Skin epidermis (tissue), 12 donors: ENCODE data around the gene FAIM2.
A peak's percentile ranks its signal among the peaks of the same experiment; 100 is the strongest.

Experiments
- H3K27ac ChIP-seq, 21 experiments: fragments of 200-600 bp; sonication (generic) in 11 of 21; one replicate each; pipeline ENCODE4 v1.5.0; 2020; ENCODE audit warnings: mild to moderate bottlenecking in 3 of 21, inconsistent platforms in 2 of 21, moderate library complexity in 2 of 21
- H3K4me3 ChIP-seq, 7 experiments: fragments of 200-600 bp; sonication (generic) in 2 of 7; one replicate each; pipeline ENCODE4 v1.5.0; 2020; ENCODE audit warnings: inconsistent platforms in 2 of 7, mild to moderate bottlenecking in 2 of 7, moderate library complexity in 1 of 7

The FAIM2 gene

GRCh38 chr12:49921936-49922335 is 18.2 kb upstream of the FAIM2 start:
- no peak overlapping the region for H3K4me3 ChIP-seq
- H3K27ac ChIP-seq: no peak overlapping the region

- Histone ChIP-seq H3K27ac (no peak overlapping the region), H3K4me3 (no peak overlapping the region)
Observed at GRCh38 chr12:49921299-49921698, 17.6 kb upstream of the FAIM2 start.

- no peak overlapping the region for H3K4me3 ChIP-seq
- H3K27ac ChIP-seq: no peak overlapping the region
Observed at GRCh38 chr12:49920915-49921286, 17.2 kb upstream of the FAIM2 start.

- Histone ChIP-seq H3K27ac (peak overlapping the region in 1 of 21 experiments; percentile 7), H3K4me3 (no peak overlapping the region)
Observed at GRCh38 chr12:49920241-49920914, 16.7 kb upstream of the FAIM2 start.

- no peak overlapping the region for H3K27ac ChIP-seq
- H3K4me3 ChIP-seq: no peak overlapping the region
Observed at GRCh38 chr12:49917788-49918173, 14.1 kb upstream of the FAIM2 start.

- Histone ChIP-seq H3K4me3 (no peak overlapping the region), H3K27ac (no peak overlapping the region)
Observed at GRCh38 chr12:49917166-49917787, 13.6 kb upstream of the FAIM2 start.

- Histone ChIP-seq H3K4me3 (no peak overlapping the region), H3K27ac (no peak overlapping the region)
Observed at GRCh38 chr12:49916129-49916919, 12.6 kb upstream of the FAIM2 start.

GRCh38 chr12:49912345-49913255 is 8.9 kb upstream of the FAIM2 start:
- Histone ChIP-seq H3K4me3 (no peak overlapping the region), H3K27ac (no peak overlapping the region)

- Histone ChIP-seq H3K27ac (no peak overlapping the region), H3K4me3 (no peak overlapping the region)
Observed at GRCh38 chr12:49911213-49911605, 7.5 kb upstream of the FAIM2 start.

- no peak overlapping the region for H3K4me3 ChIP-seq
- H3K27ac ChIP-seq: no peak overlapping the region
Observed at GRCh38 chr12:49910331-49911212, 6.9 kb upstream of the FAIM2 start.

GRCh38 chr12:49909826-49910225 is 6.1 kb upstream of the FAIM2 start:
- H3K4me3 ChIP-seq: no peak overlapping the region
- H3K27ac ChIP-seq: no peak overlapping the region

GRCh38 chr12:49909356-49909755 is 5.7 kb upstream of the FAIM2 start:
- no peak overlapping the region for H3K4me3 ChIP-seq
- peak overlapping the region in 1 of 21 experiments; percentile 37 for H3K27ac ChIP-seq

- H3K4me3 ChIP-seq: no peak overlapping the region
- H3K27ac ChIP-seq: no peak overlapping the region
Observed at GRCh38 chr12:49907352-49907751, 3.7 kb upstream of the FAIM2 start.

- Histone ChIP-seq H3K27ac (no peak overlapping the region), H3K4me3 (no peak overlapping the region)
Observed at GRCh38 chr12:49905718-49906314, 2.1 kb upstream of the FAIM2 start.

GRCh38 chr12:49904601-49905000 is 901 bp upstream of the FAIM2 start:
- H3K27ac ChIP-seq: no peak overlapping the region
- no peak overlapping the region for H3K4me3 ChIP-seq

- Histone ChIP-seq H3K4me3 (peak overlapping the region in 2 of 7 experiments; percentile 22 to 35), H3K27ac (peak overlapping the region in 2 of 21 experiments; percentile 35 to 71)
Observed at GRCh38 chr12:49903351-49903699, 375 bp downstream of the FAIM2 start.

- Histone ChIP-seq H3K27ac (peak overlapping the region in 1 of 21 experiments; percentile 71), H3K4me3 (no peak overlapping the region)
Observed at GRCh38 chr12:49902399-49903350, 1.0 kb downstream of the FAIM2 start.

GRCh38 chr12:49901986-49902385 is 1.7 kb downstream of the FAIM2 start:
- Histone ChIP-seq H3K4me3 (no peak overlapping the region), H3K27ac (no peak overlapping the region)
